ENCODE measurements around the gene GALNT9. TPM values are rescaled to one million over a fixed set of nuclear protein-coding genes. Genes with fewer than 3 reads are reported as not detected.
"Not testable (repeated sequence)": the region's sequence is repeated elsewhere in the genome, so short reads cannot be mapped to it uniquely, and the experiment has no call there.

GALNT9 gene
- polyA plus RNA-seq, 1 donor: 7.3 TPM

GRCh38 chr12:132265056-132265800 lies 64.2 kb downstream of the GALNT9 start:
- DNase-seq: no peak

- no peak for DNase-seq
These were observed 65.0 kb downstream of the GALNT9 start for GRCh38 chr12:132264086-132265010.

- no peak for DNase-seq
These were observed 65.8 kb downstream of the GALNT9 start for GRCh38 chr12:132263451-132264049.

- no peak for DNase-seq
These were observed 66.4 kb downstream of the GALNT9 start for GRCh38 chr12:132263061-132263360.

GRCh38 chr12:132262256-132263060 lies 66.9 kb downstream of the GALNT9 start:
- DNase-seq: no peak

GRCh38 chr12:132261328-132262138 lies 67.9 kb downstream of the GALNT9 start:
- DNase-seq: no peak

- no peak for DNase-seq
These were observed 68.7 kb downstream of the GALNT9 start for GRCh38 chr12:132260721-132261120.

GRCh38 chr12:132259872-132260695 lies 69.3 kb downstream of the GALNT9 start:
- no peak for DNase-seq

- DNase-seq: no peak
These were observed 70.0 kb downstream of the GALNT9 start for GRCh38 chr12:132259364-132259871.

GRCh38 chr12:132258543-132258942 lies 70.8 kb downstream of the GALNT9 start:
- DNase-seq: no peak

- DNase-seq: no peak
These were observed 71.4 kb downstream of the GALNT9 start for GRCh38 chr12:132257955-132258490.

- no peak for DNase-seq
These were observed 72.0 kb downstream of the GALNT9 start for GRCh38 chr12:132257206-132257954.

- DNase-seq: no peak
These were observed 72.7 kb downstream of the GALNT9 start for GRCh38 chr12:132256646-132257045.

- no peak for DNase-seq
These were observed 73.7 kb downstream of the GALNT9 start for GRCh38 chr12:132255642-132256041.

GRCh38 chr12:132253698-132254480 lies 75.5 kb downstream of the GALNT9 start:
- DNase-seq: no peak

GRCh38 chr12:132252981-132253380 lies 76.4 kb downstream of the GALNT9 start:
- DNase-seq: not testable (repeated sequence)

- DNase-seq: no peak
These were observed 77.5 kb downstream of the GALNT9 start for GRCh38 chr12:132251741-132252490.
